GM15510 (cell line): ENCODE data around the gene RNF115.
A peak's percentile ranks its signal among the peaks of the same experiment; 100 is the strongest.

Experiments
- POLR2A ChIP-seq: IDR thresholded peaks from 3 replicates; pipeline ENCODE4 v1.6.1; 2011; ENCODE audit warnings: borderline replicate concordance; ENCODE audit not compliant: insufficient read length; ENCODE audit errors: extremely low read depth

RNF115 gene

DNA sequence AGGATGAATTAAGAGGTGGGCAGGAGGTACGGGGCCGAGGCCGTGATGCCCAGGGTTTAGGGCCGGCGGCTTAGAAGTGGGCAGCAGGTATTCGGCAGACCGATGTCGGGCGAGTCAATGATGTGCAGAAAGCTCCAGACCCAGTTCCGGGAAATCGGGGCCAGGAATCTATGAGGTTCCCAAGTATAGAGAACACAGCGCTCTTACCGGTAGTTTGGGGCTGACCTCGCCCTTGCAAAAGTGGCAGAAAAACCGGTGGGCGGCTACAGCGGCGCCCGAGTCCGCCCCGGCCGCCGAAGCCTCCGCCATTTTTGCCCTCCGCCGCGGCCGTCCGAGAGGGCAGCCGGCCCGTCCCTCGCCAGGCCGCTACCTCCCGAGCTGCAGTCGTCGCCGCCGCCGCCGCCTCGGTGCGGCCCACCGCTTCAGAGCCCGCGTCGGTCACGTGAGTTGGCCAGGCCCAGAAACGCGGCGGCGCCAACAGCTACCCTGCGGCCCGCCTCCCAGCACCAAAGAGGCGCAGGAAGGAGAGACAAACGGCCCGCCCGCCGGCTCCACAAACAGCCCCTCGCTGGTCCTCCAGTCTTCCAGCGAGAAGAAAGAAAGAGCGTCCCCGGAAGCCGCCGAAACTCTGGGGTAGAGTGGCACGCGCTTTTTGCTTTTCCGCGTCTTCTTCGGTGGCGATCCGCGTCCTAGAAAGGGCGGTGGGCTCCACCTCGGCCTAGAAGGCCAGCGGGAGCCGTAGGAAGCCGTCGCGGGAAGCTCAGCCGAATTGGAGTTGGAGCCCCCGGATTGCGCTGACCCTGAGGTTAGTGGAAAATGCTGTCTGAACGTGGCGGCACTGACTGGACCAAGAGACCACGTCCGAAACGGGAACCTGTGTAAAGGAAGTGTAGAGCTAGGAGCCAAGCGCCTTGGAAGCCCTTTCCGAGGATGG, at the start of gene RNF115, which contains the start of gene POLR3C:
RNF115 (minus strand) TSS at position 531 of the 934 bp plus-strand sequence; CDS start at position 309, 222 bp downstream.
POLR3C (plus strand) TSS at position 636 of the 934 bp plus-strand sequence. CDS start 1,577 bp downstream, outside the sequence.
- TF ChIP-seq POLR2A, result peak; percentile 83

DNA sequence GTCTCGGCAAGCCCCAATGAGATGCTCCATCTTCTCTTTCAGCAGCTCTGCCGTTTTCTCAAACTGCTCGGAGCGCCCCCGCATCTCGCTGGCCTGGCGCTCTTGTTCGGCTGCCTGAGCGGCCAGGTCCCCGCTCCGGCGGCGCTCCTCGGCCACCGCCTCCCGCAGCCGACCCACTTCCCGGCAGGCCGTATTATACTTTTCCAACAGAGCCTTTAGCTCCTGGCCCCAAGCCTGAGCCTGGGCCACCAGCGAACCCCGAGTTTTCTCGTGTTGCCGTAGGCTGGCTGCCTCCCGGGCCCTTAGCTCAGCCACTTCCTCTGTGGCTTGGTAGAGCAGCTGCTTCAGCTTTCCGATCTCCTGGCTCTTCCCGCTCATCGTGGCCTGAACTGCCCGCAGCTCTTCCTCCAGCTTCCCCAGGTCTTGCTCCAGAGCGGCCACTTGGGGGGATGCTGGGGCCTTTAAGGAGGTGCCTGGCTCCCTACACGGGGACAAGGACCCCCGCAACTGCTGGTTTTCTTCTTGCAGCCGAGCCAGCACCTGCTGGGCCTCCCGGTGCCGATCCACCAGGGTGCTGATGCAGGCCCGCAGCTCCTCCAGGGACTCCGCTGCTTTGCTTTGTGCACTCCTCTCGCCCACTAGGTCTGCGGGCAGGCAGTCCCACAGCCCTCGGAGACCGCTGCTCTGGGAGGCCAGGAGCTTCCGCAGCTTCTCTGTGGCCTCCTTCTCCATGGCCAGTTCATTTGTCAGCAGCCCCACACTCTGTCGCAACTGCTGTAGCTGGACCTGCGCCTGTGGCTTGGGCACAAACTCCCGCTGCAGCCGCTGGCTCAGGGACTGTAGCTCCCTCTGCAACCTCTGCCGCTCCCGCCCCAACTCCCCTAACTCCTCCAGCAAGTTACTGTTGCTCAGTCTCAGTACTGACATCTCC, 48.4 kb upstream of the RNF115 start:
- TF ChIP-seq POLR2A, result no peak

DNA sequence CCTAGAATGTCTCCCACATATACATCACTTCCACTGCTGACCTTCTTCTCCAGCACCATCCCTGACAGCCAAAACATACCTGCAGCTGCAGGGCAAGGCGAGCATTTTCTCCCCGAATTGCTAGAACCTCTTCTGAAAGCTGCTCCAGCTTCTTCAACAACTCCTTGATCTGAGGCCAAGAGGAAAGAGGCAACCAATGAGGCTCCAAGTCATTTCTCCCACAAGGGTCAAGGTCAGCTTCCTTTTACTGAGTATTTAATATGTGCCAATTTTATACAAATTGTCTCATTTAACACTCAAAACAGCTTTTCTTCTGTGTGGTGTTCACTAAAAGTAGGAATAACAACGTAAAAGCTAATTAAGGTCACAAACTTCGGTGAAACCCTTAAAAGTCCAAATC, 44.3 kb upstream of the RNF115 start:
- TF ChIP-seq POLR2A, result no peak

DNA sequence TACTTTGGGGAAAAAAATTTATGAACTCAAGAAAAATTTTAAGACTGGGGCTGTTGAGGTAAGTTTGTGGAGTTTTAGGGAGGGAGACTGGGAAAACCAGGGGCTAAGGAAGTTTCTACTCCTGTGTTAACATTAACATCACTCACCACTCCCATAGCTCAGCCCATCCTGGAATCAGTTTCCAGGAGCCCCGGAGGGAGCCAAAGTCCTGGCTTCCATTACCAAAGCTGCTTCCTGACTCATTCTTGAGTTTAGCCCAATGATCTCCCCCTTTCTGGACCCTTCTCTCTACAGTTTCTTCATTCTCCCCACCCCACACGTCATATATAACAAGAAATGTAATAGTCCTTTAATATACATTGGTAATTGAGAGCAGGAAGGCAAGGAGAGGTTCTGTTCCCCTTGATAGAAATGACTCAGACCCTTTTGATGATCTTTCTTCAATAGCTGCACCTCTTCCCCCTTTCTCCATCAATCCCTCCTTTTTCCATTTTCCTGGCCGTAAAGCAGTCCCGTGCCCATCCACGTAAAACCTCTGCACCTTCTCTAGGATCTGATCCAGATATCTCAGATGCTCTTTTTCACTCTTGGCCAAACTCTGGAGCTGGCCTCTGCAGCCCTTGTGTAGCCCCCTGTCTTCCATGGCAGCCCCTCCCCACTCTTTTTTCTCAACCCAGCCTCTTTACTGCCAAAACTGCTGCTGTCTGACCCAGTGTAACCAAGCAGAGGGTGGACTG, 39.6 kb upstream of the RNF115 start:
- TF ChIP-seq POLR2A, result no peak

DNA sequence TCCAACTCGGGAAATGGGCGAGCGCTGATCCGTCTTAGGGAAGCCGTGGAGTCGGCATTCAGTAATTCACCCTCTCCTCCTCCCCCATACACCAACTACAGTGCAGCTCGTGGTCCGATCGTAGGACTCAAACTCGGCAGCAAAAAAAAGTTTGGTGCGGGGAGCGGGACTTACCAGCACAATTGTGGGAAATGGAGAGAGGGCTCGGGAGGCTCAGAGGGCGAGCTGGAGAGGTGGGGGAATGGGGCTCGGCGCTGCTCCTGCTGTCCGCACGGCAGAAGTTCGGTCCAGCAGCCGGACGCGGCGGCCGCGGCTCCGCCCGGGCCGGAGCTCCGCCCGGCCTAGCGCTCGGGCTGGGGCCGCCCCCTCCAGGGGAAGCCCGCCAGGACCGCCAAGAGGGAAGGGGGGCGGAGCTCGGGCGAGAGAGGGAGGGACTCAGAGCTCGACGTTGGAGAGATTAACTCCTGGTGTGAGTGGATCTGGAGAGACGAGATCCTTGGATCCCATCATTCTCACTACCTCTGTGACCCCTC, 35.7 kb upstream of the RNF115 start:
- TF ChIP-seq POLR2A, result peak; percentile 57

DNA sequence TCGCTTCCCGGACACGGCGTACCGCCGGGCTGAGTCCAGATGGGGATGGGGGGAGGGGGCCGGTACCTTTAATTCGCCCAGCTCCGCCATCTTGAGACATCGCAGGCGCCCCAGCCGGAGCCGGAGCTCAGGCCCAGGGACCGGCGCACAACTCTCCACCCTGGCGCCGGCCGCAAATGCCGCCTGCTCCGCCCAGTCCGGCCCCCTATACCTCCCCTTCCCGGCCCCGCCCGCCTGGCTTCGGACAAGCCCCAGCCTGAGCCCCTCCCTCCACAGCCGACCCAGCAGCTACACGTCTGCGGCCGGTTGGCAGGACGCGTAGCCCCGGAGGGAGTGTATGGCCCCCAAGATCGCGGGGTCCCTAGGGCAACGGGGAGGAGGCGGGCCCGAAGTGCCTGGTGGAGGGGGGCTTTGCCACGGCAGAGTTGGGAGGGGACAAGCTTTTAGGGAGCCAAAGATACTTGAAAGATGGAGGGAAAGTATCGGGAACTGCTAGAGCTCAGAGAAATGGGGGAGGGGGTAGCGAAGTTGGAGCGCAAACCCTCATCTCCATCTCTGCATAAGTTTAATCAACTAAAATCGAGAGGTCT, 35.1 kb upstream of the RNF115 start, which contains the start of gene PIAS3:
PIAS3 (minus strand) TSS at position 181 of the 590 bp plus-strand sequence; CDS start at position 90, 91 bp downstream.
- peak; percentile 46 for TF ChIP-seq POLR2A

DNA sequence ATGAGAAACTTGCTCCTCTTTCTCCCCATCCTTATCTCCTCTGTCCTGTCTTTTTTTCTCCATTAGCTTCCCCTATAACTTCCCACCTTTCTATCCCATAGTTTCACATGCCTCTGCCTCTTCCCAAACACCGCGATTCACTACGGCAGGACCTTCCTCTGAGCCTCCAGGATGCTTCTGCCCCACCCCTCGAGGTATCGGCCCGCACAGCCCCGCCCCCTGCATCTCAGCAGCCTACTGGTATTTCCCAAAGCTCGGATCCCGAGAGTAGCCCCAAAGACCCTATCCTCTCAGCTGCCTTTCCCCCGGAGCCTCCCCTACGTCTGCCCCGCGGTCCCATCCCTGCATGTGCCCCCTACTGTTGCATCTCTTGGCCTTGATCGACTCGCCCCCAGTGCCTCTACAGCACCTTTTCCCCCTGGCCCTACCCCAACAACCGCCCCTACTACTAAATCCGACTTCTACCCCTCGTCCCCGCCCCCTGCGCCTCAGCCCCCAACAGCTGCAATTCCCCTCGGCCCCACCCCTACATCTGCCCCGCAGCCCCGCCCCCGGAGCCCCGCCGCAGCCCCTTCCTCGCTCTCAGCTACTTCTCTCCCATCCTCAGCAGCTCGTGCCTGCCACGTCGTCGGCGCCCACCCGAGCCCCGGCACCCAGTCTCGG, 34.5 kb upstream of the RNF115 start:
- no peak for TF ChIP-seq POLR2A

DNA sequence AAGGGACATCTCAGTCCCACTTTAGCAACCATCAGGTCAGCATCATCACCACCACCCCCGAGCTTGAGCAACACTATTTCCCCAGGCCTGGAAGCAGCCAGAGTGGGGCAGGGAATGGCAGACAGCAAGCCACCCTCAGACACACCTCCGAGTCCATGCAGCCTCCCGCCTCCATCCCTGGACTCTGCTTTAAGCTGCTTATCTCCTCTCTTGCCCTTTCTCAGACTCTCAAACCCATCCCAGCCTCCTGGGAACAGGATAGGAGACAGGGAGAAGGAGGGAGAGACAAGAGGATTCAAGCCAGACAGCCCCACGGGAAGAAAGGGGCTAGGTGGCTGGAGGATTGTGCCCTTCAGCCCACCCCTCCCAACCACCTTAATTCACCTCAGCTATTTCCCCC, 33.3 kb upstream of the RNF115 start:
- TF ChIP-seq POLR2A, result no peak

DNA sequence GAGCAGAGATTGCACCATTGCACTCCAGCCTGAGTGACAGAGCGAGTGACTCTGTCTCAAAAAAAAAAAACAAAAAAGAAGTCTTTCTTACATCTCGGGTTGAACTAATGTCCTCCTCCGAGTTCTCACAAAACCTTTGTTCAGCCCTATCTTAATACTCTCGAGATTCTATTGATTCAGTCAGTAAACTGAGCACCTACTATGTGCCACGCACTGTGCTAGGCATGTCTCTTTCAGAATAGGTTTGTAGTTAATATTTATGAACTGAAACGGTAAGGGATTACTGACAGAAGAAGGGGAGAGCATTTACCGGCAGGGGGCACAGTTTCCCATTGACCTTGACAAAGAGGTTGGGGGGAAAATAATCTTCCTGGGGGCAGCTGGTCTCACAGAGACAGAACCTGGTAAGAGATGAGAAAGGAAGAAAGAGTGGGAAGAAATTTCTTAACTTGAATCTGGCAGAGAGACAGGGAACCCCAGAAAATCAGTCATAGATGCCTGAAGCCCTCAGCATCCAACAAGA, 31.6 kb upstream of the RNF115 start:
- TF ChIP-seq POLR2A, result no peak

DNA sequence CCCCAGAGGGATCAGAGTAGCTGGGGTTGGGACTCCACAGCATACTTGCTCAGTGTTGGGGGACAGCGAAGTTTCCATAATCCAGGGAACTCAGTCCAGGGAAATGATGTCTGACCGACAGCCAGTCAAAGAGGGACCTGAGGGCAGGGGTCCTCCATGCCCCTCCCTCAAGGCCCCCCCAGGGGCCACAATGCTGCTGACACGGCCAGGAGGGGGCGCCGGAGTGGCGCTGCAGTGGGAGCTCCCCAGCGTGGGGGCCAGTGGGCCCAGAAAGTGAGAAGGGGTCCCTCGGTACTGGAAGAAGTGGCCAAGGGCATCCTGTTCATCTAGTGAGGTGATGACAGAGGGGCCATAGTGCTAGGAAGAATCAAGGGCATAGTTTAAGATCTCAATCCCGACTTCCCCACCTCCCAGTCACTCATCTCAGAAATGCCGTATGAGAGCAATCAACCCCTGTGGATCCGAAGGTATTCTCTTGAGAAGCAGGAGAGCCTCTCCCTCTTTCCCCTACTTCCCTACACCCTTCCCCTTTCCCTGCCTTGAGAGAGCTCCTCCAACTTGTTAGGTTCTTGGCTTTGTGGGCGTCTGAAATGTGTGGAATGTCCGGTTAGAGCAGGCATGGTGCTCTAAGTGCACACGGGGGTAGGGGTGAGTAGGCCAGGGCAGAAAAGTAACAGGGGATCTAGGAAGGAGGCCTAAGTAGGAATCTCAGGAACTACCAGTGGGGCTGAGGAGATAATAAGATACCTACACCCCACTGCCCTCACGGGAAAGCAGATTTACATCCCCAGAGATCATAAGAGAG, 25.7 kb upstream of the RNF115 start:
- TF ChIP-seq POLR2A, result no peak

DNA sequence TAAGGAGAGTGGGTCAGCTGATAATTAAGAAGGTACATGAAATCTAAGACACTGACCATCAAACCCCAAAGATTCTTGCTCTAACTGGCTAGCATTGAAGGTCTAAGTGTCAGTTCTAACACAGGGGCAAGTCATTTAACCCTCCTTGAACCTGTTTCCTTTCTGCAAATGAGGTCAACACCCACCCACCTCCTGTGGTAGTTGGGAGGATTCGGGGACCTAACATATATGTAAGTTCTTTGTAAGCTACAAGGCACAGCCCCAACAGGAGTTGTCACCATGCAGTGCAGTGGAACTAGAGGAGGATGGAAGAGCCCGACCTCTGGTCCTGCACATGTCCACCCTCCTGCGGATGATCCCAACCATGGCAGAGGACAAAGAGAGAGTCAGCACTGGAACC, 23.9 kb upstream of the RNF115 start:
- TF ChIP-seq POLR2A, result no peak

DNA sequence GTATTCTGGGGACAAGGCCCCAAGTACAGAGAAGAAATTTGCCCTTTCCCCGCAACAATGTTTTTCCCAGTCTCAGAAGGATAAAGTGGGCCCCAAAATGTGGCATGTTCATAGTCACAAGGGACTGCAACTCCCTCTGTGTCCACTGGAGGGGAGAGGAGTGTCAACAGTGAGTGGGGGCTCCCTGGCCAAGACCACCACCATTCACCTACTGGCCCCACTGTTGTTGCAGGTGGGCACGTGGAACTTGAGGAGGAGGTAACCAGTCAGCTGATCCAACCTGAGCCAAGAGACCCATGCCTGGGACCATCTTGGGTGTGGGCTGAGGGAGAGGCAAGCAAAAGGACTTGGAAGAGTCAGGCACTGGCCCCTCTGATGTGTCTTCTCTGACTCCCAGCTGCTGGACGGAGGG, 22.3 kb upstream of the RNF115 start:
- TF ChIP-seq POLR2A, result no peak
